Mesothelial cell of epicardium (in vitro differentiated cells): ENCODE measurements around the gene SIRT6. TPM values are rescaled to one million over a fixed set of nuclear protein-coding genes. Genes with fewer than 3 reads are reported as not detected.
"Not testable (repeated sequence)": the region's sequence is repeated elsewhere in the genome, so short reads cannot be mapped to it uniquely, and the experiment has no call there.

Experiments used
- DNase-seq, 2 experiments: peaks; one replicate each; pipeline ENCODE4 v3.0.0; 2021; ENCODE audit warnings: low spot score in 2 of 2; ENCODE audit not compliant: unreplicated experiment in 2 of 2
- H3K27ac Mint-ChIP-seq: 2 replicates; pipeline ENCODE4 v1.8.0; 2021; ENCODE audit warnings: mixed read lengths
- H3K27me3 Mint-ChIP-seq: 2 replicates; pipeline ENCODE4 v1.8.0; 2021; ENCODE audit warnings: low read depth, mixed read lengths
- H3K36me3 Mint-ChIP-seq: 2 replicates; pipeline ENCODE4 v1.8.0; 2021; ENCODE audit warnings: mixed read lengths
- H3K4me1 Mint-ChIP-seq: 2 replicates; pipeline ENCODE4 v1.8.0; 2021; ENCODE audit warnings: mixed read lengths
- H3K4me3 Mint-ChIP-seq: 2 replicates; pipeline ENCODE4 v1.8.0; 2021; ENCODE audit warnings: mild to moderate bottlenecking, moderate library complexity, mixed read lengths
- H3K9me3 Mint-ChIP-seq: 2 replicates; pipeline ENCODE4 v1.8.0; 2021; ENCODE audit warnings: mixed read lengths
- total RNA-seq: library from RNA; stranded (reverse); gene quantifications from 3 replicates; pipeline ENCODE4 v1.2.1, GENCODE V29; 2021
- TF ChIP-seq, protein P1 (sequence below): fragments of 200-600 bp; sonication (generic); IDR thresholded peaks from one replicate; pipeline ENCODE4 v1.5.0; 2021; ENCODE audit warnings: antibody characterized with exemption; ENCODE audit not compliant: unreplicated experiment

The SIRT6 gene
- total RNA-seq, result 25.4 to 31.9 TPM (median 25.6 TPM) in 3 replicates

DNA sequence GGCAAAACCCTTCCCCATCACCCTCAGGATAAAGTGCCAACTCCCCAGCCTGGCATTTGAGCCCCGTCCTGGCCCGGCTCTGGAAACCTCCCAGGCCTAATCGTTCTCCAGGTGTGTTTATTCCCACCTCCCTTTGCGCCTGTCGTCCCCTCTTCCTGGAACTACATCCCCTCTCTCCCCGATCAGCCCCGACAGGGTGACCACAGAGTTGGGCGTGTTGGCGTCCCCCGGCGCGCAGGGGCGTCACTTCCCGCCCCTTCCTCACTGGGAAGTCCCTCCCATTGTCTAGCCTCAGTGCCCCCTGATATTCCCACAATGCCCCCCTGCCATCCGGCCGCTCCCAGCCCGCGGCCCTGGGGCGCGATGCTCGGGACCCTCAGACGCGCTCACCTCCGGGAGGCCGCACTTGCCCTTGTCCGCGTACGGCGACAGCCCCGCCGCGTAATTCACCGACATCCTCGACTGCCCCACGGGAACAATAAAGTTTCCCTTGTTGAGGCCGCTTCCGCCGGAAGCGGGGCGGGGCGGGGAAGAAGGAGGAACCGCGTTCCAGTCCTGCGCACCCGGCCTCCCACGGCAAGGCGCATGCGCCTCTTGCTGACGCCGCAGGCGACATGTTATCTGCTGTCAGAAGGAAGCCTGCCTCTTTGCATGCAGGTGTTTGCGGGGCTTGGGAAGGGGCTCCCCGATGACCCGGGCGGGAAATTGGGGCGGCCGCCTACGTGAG is at the start of gene SIRT6, which contains the start of gene ANKRD24:
Gene SIRT6 (minus strand): TSS at position 480 of the 727 bp plus-strand sequence. CDS start 24 bp downstream, at position 456.
Gene ANKRD24 (plus strand): TSS at position 606 of the 727 bp plus-strand sequence. CDS start 3,737 bp downstream, outside the sequence.
- Mint-ChIP-seq H3K9me3 (no peaks in the 10 kb centered on the region), H3K27me3 (peaks cover 7% of the 10 kb centered on the region), H3K4me1 (peaks cover 12% of the 10 kb centered on the region), H3K27ac (peak within 1 kb of the TSS; percentile 96), H3K4me3 (peak within 1 kb of the TSS; percentile 99), H3K36me3 (peaks cover 8% of the 10 kb centered on the region)
- TF ChIP-seq, protein P1, sequence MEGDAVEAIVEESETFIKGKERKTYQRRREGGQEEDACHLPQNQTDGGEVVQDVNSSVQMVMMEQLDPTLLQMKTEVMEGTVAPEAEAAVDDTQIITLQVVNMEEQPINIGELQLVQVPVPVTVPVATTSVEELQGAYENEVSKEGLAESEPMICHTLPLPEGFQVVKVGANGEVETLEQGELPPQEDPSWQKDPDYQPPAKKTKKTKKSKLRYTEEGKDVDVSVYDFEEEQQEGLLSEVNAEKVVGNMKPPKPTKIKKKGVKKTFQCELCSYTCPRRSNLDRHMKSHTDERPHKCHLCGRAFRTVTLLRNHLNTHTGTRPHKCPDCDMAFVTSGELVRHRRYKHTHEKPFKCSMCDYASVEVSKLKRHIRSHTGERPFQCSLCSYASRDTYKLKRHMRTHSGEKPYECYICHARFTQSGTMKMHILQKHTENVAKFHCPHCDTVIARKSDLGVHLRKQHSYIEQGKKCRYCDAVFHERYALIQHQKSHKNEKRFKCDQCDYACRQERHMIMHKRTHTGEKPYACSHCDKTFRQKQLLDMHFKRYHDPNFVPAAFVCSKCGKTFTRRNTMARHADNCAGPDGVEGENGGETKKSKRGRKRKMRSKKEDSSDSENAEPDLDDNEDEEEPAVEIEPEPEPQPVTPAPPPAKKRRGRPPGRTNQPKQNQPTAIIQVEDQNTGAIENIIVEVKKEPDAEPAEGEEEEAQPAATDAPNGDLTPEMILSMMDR, result no peak
- DNase-seq, result peak; percentile 95 to 98

DNA sequence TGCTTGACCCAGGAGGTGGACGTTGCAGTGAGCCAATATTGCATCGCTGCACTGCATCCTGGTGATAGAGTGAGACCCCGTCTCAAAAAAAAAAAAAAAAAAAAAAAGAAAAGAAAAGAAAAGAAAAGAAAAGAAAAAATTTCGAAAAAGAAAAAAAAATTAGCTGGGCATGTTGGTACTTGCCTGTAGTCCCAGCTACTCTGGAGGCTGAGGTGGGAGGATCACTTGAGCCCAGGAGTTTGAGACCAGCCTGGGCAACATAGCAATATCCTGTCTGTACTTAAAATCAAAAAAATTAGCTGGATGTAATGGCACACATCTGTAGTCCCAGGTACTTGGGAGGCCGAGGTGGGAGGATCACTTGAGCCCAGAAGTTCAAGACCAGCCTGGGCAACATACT is 49.8 kb upstream of the SIRT6 start:
- H3K4me1 Mint-ChIP-seq, H3K9me3 Mint-ChIP-seq, DNase-seq, H3K27ac Mint-ChIP-seq, H3K36me3 Mint-ChIP-seq, H3K27me3 Mint-ChIP-seq, H3K4me3 Mint-ChIP-seq: not testable (repeated sequence)

DNA sequence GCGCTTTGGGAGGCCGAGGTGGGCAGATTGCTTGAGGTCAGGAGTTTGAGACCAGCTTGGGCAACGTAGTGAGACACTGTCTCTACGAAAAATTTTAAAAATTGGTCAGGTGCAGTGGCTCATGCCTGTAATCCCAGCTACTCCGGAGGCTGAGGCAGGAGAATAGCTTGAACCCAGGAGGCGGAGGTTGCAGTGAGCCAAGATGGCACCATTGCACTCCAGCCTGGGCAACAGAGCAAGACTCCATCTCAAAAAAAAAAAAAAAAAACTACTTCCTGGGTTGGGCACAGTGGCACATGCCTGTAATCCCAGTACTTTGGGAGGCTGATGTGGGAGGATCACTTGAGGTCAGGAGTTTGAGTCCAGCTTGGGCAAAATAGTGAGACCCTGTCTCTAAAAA is 49.2 kb upstream of the SIRT6 start:
- DNase-seq, H3K9me3 Mint-ChIP-seq: not testable (repeated sequence)

DNA sequence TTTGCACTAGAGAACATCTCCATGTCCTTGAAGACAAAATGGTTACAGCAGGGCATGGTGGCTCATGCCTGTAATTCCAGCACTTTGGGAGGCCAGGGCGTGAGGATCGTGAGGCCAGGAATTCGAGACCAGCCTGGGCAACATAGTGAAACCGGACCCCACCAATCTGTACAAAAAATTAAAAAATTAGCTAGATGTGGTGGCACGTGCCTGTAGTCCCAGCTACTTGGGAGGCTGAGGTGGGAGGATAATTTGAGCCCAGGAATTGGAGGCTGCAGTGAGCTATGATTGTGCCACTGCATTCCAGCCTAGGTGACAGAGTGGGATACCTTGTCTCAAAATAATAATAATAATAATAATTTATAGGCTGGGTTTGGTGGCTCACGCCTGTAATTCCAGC is 47.9 kb upstream of the SIRT6 start:
- not testable (repeated sequence) for DNase-seq, H3K36me3 Mint-ChIP-seq, H3K27ac Mint-ChIP-seq, H3K27me3 Mint-ChIP-seq, H3K9me3 Mint-ChIP-seq, H3K4me1 Mint-ChIP-seq, H3K4me3 Mint-ChIP-seq

More for the DNA sequence above, 49.2 kb upstream of the SIRT6 start:
- not testable (repeated sequence) for H3K27me3 Mint-ChIP-seq, H3K4me3 Mint-ChIP-seq, H3K27ac Mint-ChIP-seq, H3K36me3 Mint-ChIP-seq, H3K4me1 Mint-ChIP-seq

DNA sequence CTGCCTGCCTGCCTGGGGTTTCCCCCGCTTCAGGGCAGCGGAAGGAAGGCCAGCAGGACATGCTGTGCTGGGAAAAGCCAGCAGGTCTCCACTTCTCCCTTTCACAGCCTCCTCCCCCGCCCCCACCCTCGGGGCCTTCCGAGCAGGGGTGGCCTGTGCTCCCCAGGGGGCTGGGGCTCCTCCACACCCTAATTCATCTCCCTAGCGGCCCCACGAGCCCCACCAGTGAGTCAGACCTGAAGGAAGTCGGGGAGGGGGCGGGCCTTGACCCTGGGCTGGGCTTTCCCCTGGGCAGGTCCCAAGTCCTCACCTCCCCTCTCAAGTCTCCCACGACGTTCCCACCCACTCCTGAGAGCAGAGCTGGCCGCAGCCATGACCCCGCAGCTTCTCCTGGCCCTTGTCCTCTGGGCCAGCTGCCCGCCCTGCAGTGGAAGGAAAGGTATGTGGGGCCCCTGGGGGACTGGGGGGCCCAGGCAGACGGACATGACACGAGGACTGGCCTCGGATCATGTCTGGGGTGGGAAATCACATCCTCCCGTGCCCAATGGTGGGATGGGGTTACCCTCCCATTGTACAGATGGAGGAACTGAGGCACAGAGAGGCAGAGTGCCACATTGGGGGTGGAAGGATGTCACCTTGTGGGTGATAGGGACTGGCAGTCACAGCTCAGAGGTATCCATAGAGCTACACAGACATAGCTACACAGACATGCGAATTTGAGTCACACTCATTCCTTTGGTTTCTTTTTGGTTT is 47.0 kb upstream of the SIRT6 start, which contains the start of gene EBI3:
Gene EBI3 (plus strand): TSS at position 345 of the 753 bp plus-strand sequence. CDS start 28 bp downstream, at position 373.
- Mint-ChIP-seq H3K9me3 (no peaks in the 10 kb centered on the region), H3K4me1 (no peaks in the 10 kb centered on the region), H3K27me3 (peaks cover 6% of the 10 kb centered on the region), H3K27ac (no peak within 1 kb of the TSS), H3K36me3 (no peaks in the 10 kb centered on the region), H3K4me3 (no peak within 1 kb of the TSS)
- DNase-seq, result no peak
- TF ChIP-seq, protein P1, result no peak

DNA sequence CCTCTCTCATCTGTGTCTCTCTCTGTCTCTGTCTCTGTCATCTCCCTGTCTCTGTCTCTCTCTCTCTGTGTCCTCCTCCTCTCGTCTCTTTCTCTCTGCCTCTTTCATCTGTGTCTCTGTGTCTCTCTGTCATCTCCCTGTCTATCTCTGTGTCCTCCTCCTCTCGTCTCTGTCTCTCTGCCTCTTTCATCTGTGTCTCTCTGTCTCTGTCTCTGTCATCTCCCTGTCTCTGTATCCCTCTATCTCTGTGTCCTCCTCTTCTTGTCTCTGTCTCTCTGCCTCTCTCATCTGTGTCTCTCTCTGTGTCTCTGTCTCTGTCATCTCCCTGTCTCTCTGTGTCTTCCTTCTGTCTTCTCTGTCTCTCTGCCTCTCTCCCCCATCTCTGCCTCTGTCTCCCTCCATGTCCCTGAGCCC is 46.4 kb upstream of the SIRT6 start:
- Mint-ChIP-seq H3K4me3 (no peak overlapping the region), H3K4me1 (no peaks in the 10 kb centered on the region), H3K27ac (no peak overlapping the region), H3K36me3 (no peaks in the 10 kb centered on the region), H3K27me3 (peaks cover 6% of the 10 kb centered on the region), H3K9me3 (no peaks in the 10 kb centered on the region)
- TF ChIP-seq, protein P1, result no peak
- no peak for DNase-seq

DNA sequence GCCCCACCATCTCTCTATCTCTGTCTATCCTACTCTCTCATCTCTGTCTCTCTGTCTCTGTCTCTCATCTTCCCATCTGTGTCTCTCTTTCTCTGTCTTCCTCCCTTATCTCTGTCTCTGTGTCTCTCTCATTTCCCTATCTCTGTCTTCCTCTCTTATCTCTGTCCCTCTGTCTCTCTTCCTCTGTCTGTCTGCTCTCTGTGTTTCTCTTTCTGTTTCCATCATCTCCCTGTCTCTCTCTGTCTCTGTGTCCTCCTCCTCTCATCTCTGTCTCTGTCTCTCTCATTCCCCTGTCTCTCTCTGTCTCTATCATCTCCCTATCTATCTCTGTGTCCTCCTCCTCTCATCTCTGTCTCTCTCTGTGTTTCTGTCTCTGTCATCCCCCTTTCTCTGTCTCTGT is 45.4 kb upstream of the SIRT6 start:
- Mint-ChIP-seq H3K4me1 (no peaks in the 10 kb centered on the region), H3K27me3 (peaks cover 6% of the 10 kb centered on the region), H3K4me3 (no peak overlapping the region), H3K36me3 (no peaks in the 10 kb centered on the region), H3K27ac (no peak overlapping the region), H3K9me3 (no peaks in the 10 kb centered on the region)
- TF ChIP-seq, protein P1, result no peak
- DNase-seq, result no peak
